GM23338 (cell line): Measurements from ENCODE around the gene GAS2. TPM values are rescaled to one million over a fixed set of nuclear protein-coding genes. Genes with fewer than 3 reads are reported as not detected.

Source experiments
- ATAC-seq: fragments of 200-7000 bp; cut with Tn5 transposase; 3 replicates; pipeline ENCODE4 v1.9.1; 2020
- DNase-seq: peaks from one replicate; pipeline ENCODE4 v3.0.0-alpha.2; 2015; ENCODE audit warnings: low spot score
- H2AFZ ChIP-seq: fragments of 200-600 bp; sonication (generic); 2 replicates; pipeline ENCODE4 v1.8.0; 2016; ENCODE audit warnings: antibody characterized with exemption, mild to moderate bottlenecking, moderate library complexity
- H3F3A ChIP-seq: fragments of 200-600 bp; sonication (generic); replicated peaks from 2 replicates; pipeline ENCODE4 v1.8.0; 2017; ENCODE audit warnings: antibody characterized with exemption, mixed run types, low read depth
- H3K27ac ChIP-seq: fragments of 200-600 bp; sonication (generic); 2 replicates; pipeline ENCODE4 v1.6.1; 2016; ENCODE audit warnings: low read depth
- H3K27me3 ChIP-seq: fragments of 200-600 bp; sonication (generic); 2 replicates; pipeline ENCODE4 v1.8.0; 2016; ENCODE audit warnings: mild to moderate bottlenecking, mixed run types, moderate library complexity; ENCODE audit not compliant: insufficient read depth
- H3K36me3 ChIP-seq: fragments of 200-600 bp; sonication (generic); 2 replicates; pipeline ENCODE4 v1.8.0; 2016; ENCODE audit warnings: mild to moderate bottlenecking; ENCODE audit not compliant: insufficient read depth
- H3K4me1 ChIP-seq: fragments of 200-600 bp; sonication (generic); 2 replicates; pipeline ENCODE4 v1.8.0; 2016; ENCODE audit warnings: mild to moderate bottlenecking, moderate library complexity; ENCODE audit not compliant: insufficient read depth
- H3K4me2 ChIP-seq: fragments of 200-600 bp; sonication (generic); 2 replicates; pipeline ENCODE4 v1.7.1; 2017; ENCODE audit warnings: mixed run types
- H3K4me3 ChIP-seq: fragments of 200-600 bp; sonication (generic); 2 replicates; pipeline ENCODE4 v1.6.1; 2016; ENCODE audit warnings: mixed run types
- H3K79me2 ChIP-seq: fragments of 200-600 bp; sonication (generic); replicated peaks from 2 replicates; pipeline ENCODE4 v1.8.0; 2017; ENCODE audit warnings: mild to moderate bottlenecking; ENCODE audit not compliant: insufficient read depth
- H3K9me2 ChIP-seq: fragments of 200-600 bp; sonication (generic); 2 replicates; pipeline ENCODE4 v1.8.0; 2017; ENCODE audit not compliant: insufficient read depth
- H4K20me1 ChIP-seq: fragments of 200-600 bp; sonication (generic); replicated peaks from 2 replicates; pipeline ENCODE4 v1.8.0; 2017; ENCODE audit warnings: mild to moderate bottlenecking; ENCODE audit not compliant: insufficient read depth
- H3K27ac Mint-ChIP-seq: 2 replicates; pipeline ENCODE4 v1.8.0; 2020; ENCODE audit warnings: inconsistent platforms, mild to moderate bottlenecking, moderate library complexity, mixed read lengths
- H3K27me3 Mint-ChIP-seq: 3 replicates; pipeline ENCODE4 v1.8.0; 2022; ENCODE audit warnings: low read depth, mild to moderate bottlenecking, moderate library complexity, mixed read lengths, inconsistent platforms; ENCODE audit not compliant: insufficient read depth, poor library complexity
- H3K36me3 Mint-ChIP-seq: 3 replicates; pipeline ENCODE4 v1.8.0; 2021; ENCODE audit warnings: low read depth, mild to moderate bottlenecking, inconsistent platforms, moderate library complexity, mixed read lengths
- H3K4me1 Mint-ChIP-seq: 3 replicates; pipeline ENCODE4 v1.8.0; 2020; ENCODE audit warnings: mild to moderate bottlenecking, inconsistent platforms, mixed read lengths
- H3K4me3 Mint-ChIP-seq: 3 replicates; pipeline ENCODE4 v1.8.0; 2021; ENCODE audit warnings: moderate library complexity, mild to moderate bottlenecking, inconsistent platforms, mixed read lengths
- H3K9me3 Mint-ChIP-seq: 3 replicates; pipeline ENCODE4 v1.8.0; 2020; ENCODE audit warnings: moderate library complexity, mild to moderate bottlenecking, inconsistent platforms, mixed read lengths
- CTCF ChIP-seq, 2 experiments: fragments of 200-600 bp in 1 of 2; sonication (generic) in 1 of 2; conservative IDR thresholded peaks; 2 replicates each; pipeline versions ENCODE4 v1.5.1 to v1.6.1; 2016 to 2017; ENCODE audit warnings: antibody characterized with exemption in 2 of 2, low read depth in 2 of 2, mild to moderate bottlenecking in 2 of 2, moderate library complexity in 1 of 2
- EZH2 ChIP-seq: fragments of 200-600 bp; sonication (generic); IDR thresholded peaks from one replicate; pipeline ENCODE4 v1.8.0; 2017; ENCODE audit warnings: antibody characterized with exemption, mild to moderate bottlenecking, low read depth; ENCODE audit not compliant: unreplicated experiment
- JUNB ChIP-seq: IDR thresholded peaks from one replicate; pipeline ENCODE4 v1.6.1; 2016; ENCODE audit warnings: antibody characterized with exemption; ENCODE audit not compliant: unreplicated experiment
- NANOG ChIP-seq: IDR thresholded peaks from 2 replicates; pipeline ENCODE4 v1.6.1; 2016; ENCODE audit warnings: antibody characterized with exemption, borderline replicate concordance
- POLR2AphosphoS5 ChIP-seq: IDR thresholded peaks from 2 replicates; pipeline ENCODE4 v1.6.1; 2016; ENCODE audit warnings: antibody characterized with exemption, low read depth
- REST ChIP-seq: IDR thresholded peaks from one replicate; pipeline ENCODE4 v1.6.1; 2018; ENCODE audit warnings: antibody characterized with exemption; ENCODE audit not compliant: unreplicated experiment
- ZNF114 ChIP-seq: fragments of 250-450 bp; sonication (Bioruptor Pico); IDR thresholded peaks from 2 replicates; pipeline ENCODE4 v1.5.0; 2020; ENCODE audit warnings: mild to moderate bottlenecking, moderate library complexity
- ZNF331 ChIP-seq: fragments of 250-450 bp; sonication (Bioruptor Pico); IDR thresholded peaks from 2 replicates; pipeline ENCODE4 v1.5.0; 2020; ENCODE audit warnings: low read depth, mild to moderate bottlenecking, moderate library complexity
- ZNF462 ChIP-seq: fragments of 250-450 bp; sonication (Bioruptor Pico); IDR thresholded peaks from 2 replicates; pipeline ENCODE4 v1.5.0; 2020; ENCODE audit warnings: mild to moderate bottlenecking, moderate library complexity
- polyA plus RNA-seq: library from polyadenylated mRNA; unstranded; fragments of >200 nt; fragmentation: Nextera tagmentation; extraction: Ambion mirVana; gene quantifications from 2 replicates; pipeline ENCODE4 v1.2.1, GENCODE V29; 2016
- total RNA-seq: library from RNA; depleted of rRNA; stranded (reverse); fragments of >200 nt; shearing (Covaris generic); gene quantifications from 2 replicates; pipeline ENCODE4 v1.2.3, GENCODE V29; 2014

The GAS2 gene
- total and polyA plus RNA-seq, 2 experiments from 2014 or later: 2.6 to 6.7 TPM

DNA sequence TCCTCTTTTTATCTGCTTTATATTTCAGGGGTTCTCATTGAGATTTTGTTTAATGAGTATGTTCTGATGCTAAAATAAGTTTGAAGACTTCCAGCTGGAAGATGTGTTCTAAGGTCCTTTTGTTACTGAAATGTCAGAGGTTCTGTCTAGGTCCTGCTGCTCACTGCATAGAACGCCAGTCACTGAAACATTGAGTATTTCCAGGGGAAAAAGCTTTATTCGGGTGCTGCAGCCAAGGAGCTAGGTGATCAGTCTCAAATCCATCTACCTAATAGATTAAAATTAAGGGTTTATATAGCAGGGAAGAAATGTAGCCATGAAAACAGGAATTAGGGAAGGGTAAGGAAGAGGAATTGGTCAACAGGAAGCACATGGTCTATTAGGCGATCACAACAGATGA is 143.5 kb downstream of the GAS2 start:
- TF ChIP-seq ZNF114 (no peak), EZH2 (no peak), REST (no peak), JUNB (no peak), ZNF331 (CRISPR knock-in tag) (no peak), POLR2AphosphoS5 (no peak), CTCF (conservative IDR thresholded peaks at IDR 0.05; ENCODE audit: low read depth in 2 of 2) (no peak), NANOG (no peak), ZNF462 (CRISPR knock-in tag) (no peak)
- Mint-ChIP-seq H3K4me1 (peaks cover 6% of the 10 kb centered on the region; the same call in 2 of the 3 replicates), H3K9me3 (peaks cover 11% of the 10 kb centered on the region; the same call in 2 of the 3 replicates), H3K27me3 (no peaks in the 10 kb centered on the region), H3K36me3 (peaks cover 9% of the 10 kb centered on the region; the same call in 2 of the 3 replicates), H3K4me3 (no peak overlapping the region), H3K27ac (no peak overlapping the region)
- no peaks in the 10 kb centered on the region for H3K4me1 ChIP-seq
- DNase-seq (no peak), ATAC-seq (no peak)
- peaks cover 2% of the 10 kb centered on the region; the same call in 1 of the 2 replicates for H3K9me2 ChIP-seq
- H3F3A ChIP-seq: no peaks in the 10 kb centered on the region
- H3K4me3 ChIP-seq: no peak overlapping the region
- no peaks in the 10 kb centered on the region for H3K27me3 ChIP-seq
- no peaks in the 10 kb centered on the region for H3K36me3 ChIP-seq
- H2AFZ ChIP-seq: no peak overlapping the region
- H4K20me1 ChIP-seq: no peaks in the 10 kb centered on the region
- H3K4me2 ChIP-seq: no peak overlapping the region
- no peak overlapping the region for H3K27ac ChIP-seq
- H3K79me2 ChIP-seq: no peaks in the 10 kb centered on the region
